HepG2 (cell line): ENCODE measurements around the gene SPRTN. TPM values are rescaled to one million over a fixed set of nuclear protein-coding genes. Genes with fewer than 3 reads are reported as not detected.

ENCODE experiments used
- E2F5 ChIP-seq: sonication (generic); formaldehyde crosslinking; conservative IDR thresholded peaks from 2 replicates; pipeline ENCODE4 v1.4.0; 2020; ENCODE audit warnings: missing genetic modification reagents
- ERF ChIP-seq: IDR thresholded peaks from 2 replicates; pipeline ENCODE4 v1.6.1; 2018; ENCODE audit warnings: missing biosample characterization, missing genetic modification reagents
- FOSL2 ChIP-seq: sonication (generic); formaldehyde crosslinking; IDR thresholded peaks from 2 replicates; pipeline ENCODE4 v1.4.0; 2020; ENCODE audit warnings: missing genetic modification reagents
- HMGXB3 ChIP-seq: sonication (generic); formaldehyde crosslinking; IDR thresholded peaks from 2 replicates; pipeline ENCODE4 v1.4.0; 2020; ENCODE audit warnings: missing genetic modification reagents, borderline replicate concordance
- HMGXB4 ChIP-seq, 2 experiments: sonication (generic) in 1 of 2; formaldehyde crosslinking in 1 of 2; IDR thresholded peaks; 2 replicates each; pipeline versions ENCODE4 v1.4.0 to v1.6.1; 2018 to 2020; ENCODE audit warnings: missing genetic modification reagents in 2 of 2, borderline replicate concordance in 1 of 2, low read depth in 1 of 2, mild to moderate bottlenecking in 1 of 2, missing biosample characterization in 1 of 2
- JUNB ChIP-seq: sonication (generic); formaldehyde crosslinking; IDR thresholded peaks from 2 replicates; pipeline ENCODE4 v1.8.0; 2022; ENCODE audit warnings: missing genetic modification reagents, mild to moderate bottlenecking, borderline replicate concordance
- PCBP2 ChIP-seq: fragments of 200-400 bp; formaldehyde crosslinking; optimal IDR thresholded peaks from 2 replicates; pipeline ENCODE3; 2018; ENCODE audit warnings: low read length, low read depth; ENCODE audit not compliant: poor library complexity, severe bottlenecking
- SNAI1 ChIP-seq: sonication (generic); formaldehyde crosslinking; IDR thresholded peaks from 2 replicates; pipeline ENCODE4 v1.5.0; 2020; ENCODE audit warnings: mild to moderate bottlenecking, missing genetic modification reagents, borderline replicate concordance
- TRIM22 ChIP-seq: fragments of 450-650 bp; IDR thresholded peaks from 2 replicates; pipeline ENCODE4 v1.6.1; 2017
- TRIM24 ChIP-seq: sonication (generic); formaldehyde crosslinking; IDR thresholded peaks from 2 replicates; pipeline ENCODE4 v1.8.0; 2022; ENCODE audit warnings: mild to moderate bottlenecking, missing genetic modification reagents
- ZFP1 ChIP-seq: IDR thresholded peaks from 2 replicates; pipeline ENCODE4 v1.6.1; 2016
- ZNF280D ChIP-seq: sonication (generic); formaldehyde crosslinking; IDR thresholded peaks from 2 replicates; pipeline ENCODE4 v1.5.1; 2020; ENCODE audit warnings: mild to moderate bottlenecking, missing genetic modification reagents
- ZNF281 ChIP-seq: sonication (generic); formaldehyde crosslinking; IDR thresholded peaks from 2 replicates; pipeline ENCODE4 v1.4.0; 2020; ENCODE audit warnings: missing genetic modification reagents, borderline replicate concordance
- ZNF709 ChIP-seq: sonication (generic); formaldehyde crosslinking; IDR thresholded peaks from 2 replicates; pipeline ENCODE4 v1.5.0; 2020; ENCODE audit warnings: mild to moderate bottlenecking, missing genetic modification reagents
- ZNF841 ChIP-seq: sonication (generic); formaldehyde crosslinking; IDR thresholded peaks from 2 replicates; pipeline ENCODE4 v1.8.1; 2023; ENCODE audit warnings: missing genetic modification reagents, borderline replicate concordance
- polyA plus RNA-seq, 8 experiments: library from polyadenylated mRNA; depleted of rRNA in 3 of 8; stranded (reverse) in 7 of 8; unstranded in 1 of 8; fragments of >200 nt; fragmentation: Illumina TruSeq in 4 of 8; extraction: Trizol in 4 of 8; gene quantifications; 2 replicates each; pipeline versions ENCODE4 v1.2.1 to v1.2.3, GENCODE V29; 2011 to 2016; ENCODE audit warnings: low read depth in 4 of 8, missing spikeins in 1 of 8, mixed read lengths in 1 of 8; ENCODE audit not compliant: insufficient read depth in 1 of 8
- total RNA-seq, 5 experiments: library from RNA; depleted of rRNA; stranded (reverse); fragments of >200 nt; fragmentation: Illumina TruSeq; extraction: Trizol; gene quantifications; 2 replicates each; pipeline ENCODE4 v1.2.3, GENCODE V29; 2016; ENCODE audit warnings: low read depth in 1 of 5

SPRTN gene
- total and polyA plus RNA-seq, 2 of the 13 experiments (the other 11 are each of a cell fraction or from before 2014, with no cell fraction given) = 4.2 to 15.2 TPM

- TF ChIP-seq E2F5 (CRISPR knock-in tag) (no peak), ZNF709 (CRISPR knock-in tag) (no peak), HMGXB3 (CRISPR knock-in tag) (no peak), ERF (CRISPR knock-in tag) (no peak), SNAI1 (no peak), JUNB (CRISPR knock-in tag) (no peak), TRIM22 (no peak), ZNF841 (CRISPR knock-in tag) (no peak), ZFP1 (CRISPR knock-in tag) (no peak), ZNF280D (CRISPR knock-in tag) (no peak), ZNF281 (CRISPR knock-in tag) (no peak), PCBP2 (no peak), HMGXB4 (CRISPR knock-in tag; IDR thresholded peaks at IDR 0.05; ENCODE audit: borderline replicate concordance in 1 of 2, low read depth in 1 of 2) (no peak), FOSL2 (CRISPR knock-in tag) (no peak), TRIM24 (CRISPR knock-in tag) (no peak)
Measured at GRCh38 chr1:231337043-231337471, 1.0 kb upstream of the SPRTN start (continued).
